Testis (tissue), 3 donors: ENCODE results near the gene DMWD. TPM values are rescaled to one million over a fixed set of nuclear protein-coding genes. Genes with fewer than 3 reads are reported as not detected.
A peak's percentile ranks its signal among the peaks of the same experiment; 100 is the strongest.

Experiments
- DNase-seq: peaks from one replicate; pipeline ENCODE4 v3.0.0-alpha.2; 2019
- H3K27ac ChIP-seq, 2 donors: fragments of 200-600 bp; sonication (generic); one replicate each; pipeline ENCODE4 v1.5.1; 2019
- H3K27me3 ChIP-seq: fragments of 200-600 bp; sonication (generic); one replicate; pipeline ENCODE4 v1.5.1; 2019
- H3K36me3 ChIP-seq: fragments of 200-600 bp; sonication (generic); one replicate; pipeline ENCODE4 v1.5.1; 2017; ENCODE audit warnings: low read depth; ENCODE audit errors: missing control alignments
- H3K4me1 ChIP-seq: fragments of 200-600 bp; sonication (generic); one replicate; pipeline ENCODE4 v1.5.1; 2019
- H3K4me3 ChIP-seq, 2 donors: fragments of 200-600 bp; sonication (generic); one replicate each; pipeline ENCODE4 v1.5.1; 2017 to 2019
- H3K9me3 ChIP-seq: fragments of 200-600 bp; sonication (generic); one replicate; pipeline ENCODE4 v1.5.1; 2017
- CTCF ChIP-seq, 3 experiments: fragments of 450-650 bp in 2 of 3; fragments of 200-600 bp in 1 of 3; sonication (generic) in 1 of 3; IDR thresholded peaks; one replicate each; pipeline ENCODE4 v1.5.1; 2016 to 2019; ENCODE audit warnings: antibody characterized with exemption in 3 of 3, mild to moderate bottlenecking in 2 of 3, moderate library complexity in 1 of 3
- POLR2A ChIP-seq: fragments of 450-650 bp; IDR thresholded peaks from one replicate; pipeline ENCODE4 v1.6.1; 2017; ENCODE audit warnings: antibody characterized with exemption, mild to moderate bottlenecking, moderate library complexity
- WGBS, 2 donors: methylation state at CpG; one replicate each; pipeline ENCODE4 v1.1.5; 2018; 5-methylcytosine and 5-hydroxymethylcytosine counted together
- intact Hi-C: fragments of 100-400 bp; cut with DNase I; formaldehyde crosslinking; loops from one replicate; pipeline ENCODE4 v1.15.1; 2023; ENCODE audit warnings: low total_unique reads
- polyA plus RNA-seq: library from polyadenylated mRNA; stranded (reverse); fragments of 350-450 nt; fragmentation: Illumina TruSeq; extraction: RNeasy Lipid Tissue Mini Kit (QIAGEN cat#74804); gene quantifications from one replicate; pipeline ENCODE4 v1.2.3, GENCODE V29; 2014; ENCODE audit warnings: low read depth, low replicate concordance; ENCODE audit not compliant: insufficient read depth
- total RNA-seq, 2 donors: library from RNA; depleted of rRNA; stranded (reverse); fragments of >200 nt; gene quantifications; one replicate each; pipeline ENCODE4 v1.2.3, GENCODE V29; 2016

DMWD gene
- total and polyA plus RNA-seq, 3 donors from 2014 or later, result 59.0 to 124 (median 111) TPM

GRCh38 chr19:45767410-45767880 lies 25.2 kb downstream of the DMWD start:
- Histone ChIP-seq H3K9me3 (no peaks in the 10 kb centered on the region), H3K27ac (peak overlapping the region; percentile 85 to 95), H3K4me3 (peak overlapping the region; percentile 69 to 71), H3K36me3 (no peaks in the 10 kb centered on the region), H3K4me1 (peaks cover 43% of the 10 kb centered on the region), H3K27me3 (no peaks in the 10 kb centered on the region)
- WGBS, 2 donors, result 5 to 6% methylated on average over 22 to 31 of the region's 31 CpGs
- peak; percentile 77 for DNase-seq
- intact Hi-C loops, result no loop called here
- peak; percentile 46 for TF ChIP-seq POLR2A
- no peak for TF ChIP-seq CTCF (IDR thresholded peaks at IDR 0.05)

GRCh38 chr19:45766869-45767346 lies 25.7 kb downstream of the DMWD start:
- Histone ChIP-seq H3K4me3 (peak overlapping the region; percentile 69 to 71), H3K4me1 (peaks cover 43% of the 10 kb centered on the region), H3K9me3 (no peaks in the 10 kb centered on the region), H3K36me3 (no peaks in the 10 kb centered on the region), H3K27me3 (no peaks in the 10 kb centered on the region), H3K27ac (peak overlapping the region; percentile 85 to 95)
- TF ChIP-seq POLR2A (no peak), CTCF (IDR thresholded peaks at IDR 0.05) (no peak)
- DNase-seq, result peak; percentile 24
- intact Hi-C loops, result no loop called here
- 18% methylated on average over 16 of the region's 24 CpGs; no CpG with 5 or more reads in 1 of the 2 donors for WGBS, 2 donors

GRCh38 chr19:45766296-45766868 lies 26.3 kb downstream of the DMWD start:
- Histone ChIP-seq H3K27me3 (no peaks in the 10 kb centered on the region), H3K9me3 (no peaks in the 10 kb centered on the region), H3K4me1 (peaks cover 43% of the 10 kb centered on the region), H3K27ac (peak overlapping the region; percentile 85 to 95), H3K4me3 (peak overlapping the region; percentile 69 to 71), H3K36me3 (no peaks in the 10 kb centered on the region)
- TF ChIP-seq POLR2A (no peak), CTCF (IDR thresholded peaks at IDR 0.05) (no peak)
- no peak for DNase-seq
- 52 to 64% methylated on average over 7 to 17 of the region's 17 CpGs for WGBS, 2 donors
- intact Hi-C loops, result no loop called here

GRCh38 chr19:45765702-45766295 lies 26.8 kb downstream of the DMWD start:
- no peak overlapping the region for H3K4me3 ChIP-seq
- H3K9me3 ChIP-seq, result no peaks in the 10 kb centered on the region
- peak overlapping the region; percentile 85 to 95 for H3K27ac ChIP-seq
- intact Hi-C loops, result no loop called here
- no peak for TF ChIP-seq POLR2A
- TF ChIP-seq CTCF (IDR thresholded peaks at IDR 0.05), result no peak
- no peaks in the 10 kb centered on the region for H3K36me3 ChIP-seq
- no peaks in the 10 kb centered on the region for H3K27me3 ChIP-seq
- WGBS, 2 donors, result 67 to 77% methylated on average over 11 to 23 of the region's 23 CpGs
- no peak for DNase-seq
- peaks cover 39% of the 10 kb centered on the region for H3K4me1 ChIP-seq
